Measurements from ENCODE around the gene ZNF521. TPM values are rescaled to one million over a fixed set of nuclear protein-coding genes. Genes with fewer than 3 reads are reported as not detected.

Gene ZNF521
- total RNA-seq, 1 donor from 2014 or later, result 8.4 TPM

- no peak for DNase-seq
Observed at GRCh38 chr18:25166113-25166512, 185.9 kb downstream of the ZNF521 start.

DNA sequence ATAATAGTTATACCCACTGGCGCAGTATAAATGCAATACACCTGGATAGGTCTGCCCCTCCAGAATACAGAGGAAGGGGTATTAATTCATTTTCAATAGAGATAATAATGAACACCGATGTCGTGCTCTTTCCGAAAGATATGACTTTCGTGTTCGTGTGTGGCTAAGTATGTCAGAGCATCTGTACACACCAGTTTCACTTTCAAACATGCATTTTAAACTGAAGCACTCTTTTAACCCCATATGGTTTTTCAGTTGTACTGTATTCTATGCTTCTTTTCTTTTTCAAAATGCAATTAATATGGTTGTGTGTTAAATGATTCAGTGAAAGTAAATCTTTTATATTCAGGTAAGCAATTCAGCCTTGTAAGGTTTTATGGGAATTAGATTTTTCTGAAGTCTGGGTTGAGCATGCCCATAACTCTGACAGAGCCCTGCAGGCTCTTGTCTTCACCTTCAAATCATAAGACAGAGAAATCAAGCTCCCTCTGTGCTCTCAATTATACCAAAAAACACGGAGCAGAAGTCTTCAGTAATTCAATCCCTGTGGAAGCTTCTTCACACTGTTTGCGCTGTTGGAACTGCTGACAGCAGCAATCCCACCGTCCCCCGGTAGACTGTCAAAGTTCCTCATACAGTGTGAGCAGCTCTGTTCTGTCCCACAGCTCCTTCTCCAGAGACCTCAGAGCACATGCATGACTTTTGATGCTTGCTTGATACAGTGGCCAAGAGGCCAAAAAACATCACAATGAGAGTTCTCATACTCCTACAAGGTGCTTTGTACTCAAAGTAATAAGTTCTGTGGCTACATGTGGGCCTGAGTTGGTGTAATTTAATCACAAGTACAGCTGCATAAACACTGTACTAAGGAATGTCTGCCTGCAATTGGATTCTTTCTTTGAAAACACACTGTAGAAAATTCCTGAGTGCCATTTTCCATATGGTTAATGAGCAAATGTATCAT lies 186.8 kb downstream of the ZNF521 start:
- DNase-seq, result no peak

DNA sequence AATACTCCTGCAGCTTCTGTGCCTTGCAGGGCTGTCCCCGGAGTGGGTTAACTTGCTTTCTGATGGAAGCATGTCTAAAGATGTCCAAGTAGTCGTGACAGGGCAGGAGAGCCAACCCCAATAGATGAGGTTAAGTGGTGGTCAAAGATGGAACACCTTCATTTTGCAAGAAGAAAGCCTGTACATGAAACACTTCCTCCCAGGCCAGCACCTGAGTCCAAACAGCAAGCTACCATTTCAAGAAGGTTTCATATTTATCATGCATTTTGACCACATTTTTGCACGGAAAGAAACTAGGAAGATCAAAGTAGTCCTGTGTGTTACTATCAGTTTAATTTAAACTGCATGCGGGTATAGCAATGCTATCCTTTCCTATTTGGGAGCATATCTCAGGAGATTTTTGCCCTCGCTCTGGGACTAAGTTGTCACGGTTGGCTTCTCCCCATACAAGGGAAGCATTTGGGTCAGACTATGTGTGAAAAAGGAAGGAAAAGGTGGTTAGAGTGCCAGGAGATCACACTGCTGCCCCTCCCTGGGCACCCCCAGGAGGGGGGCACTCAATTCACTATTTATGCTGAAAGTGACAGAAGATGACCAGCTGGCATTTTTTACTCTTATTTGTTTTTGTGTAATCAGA lies 187.6 kb downstream of the ZNF521 start:
- DNase-seq, result no peak

DNA sequence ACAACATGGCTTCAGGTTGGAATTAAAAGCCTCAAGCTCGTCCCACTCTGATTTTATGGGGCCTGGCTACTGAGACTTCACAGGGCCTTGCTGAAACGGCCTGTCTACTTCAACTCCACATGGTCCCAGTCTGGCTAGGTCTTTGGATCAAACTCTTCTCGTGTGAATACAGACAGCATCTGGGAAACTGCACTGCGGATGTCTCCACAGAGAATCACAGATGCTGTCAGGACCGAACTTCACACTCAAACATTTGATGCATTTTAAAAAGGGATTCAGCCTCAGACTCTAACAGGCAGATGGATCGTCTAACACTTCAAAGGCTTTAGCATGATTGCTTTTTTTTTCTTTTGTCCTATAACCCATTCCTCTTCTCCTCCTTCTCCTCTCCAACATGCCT lies 198.5 kb downstream of the ZNF521 start:
- no peak for DNase-seq

GRCh38 chr18:25147877-25148488 lies 204.0 kb downstream of the ZNF521 start:
- DNase-seq, result no peak

- DNase-seq, result no peak
Observed at GRCh38 chr18:25146512-25146910, 205.5 kb downstream of the ZNF521 start.

GRCh38 chr18:25145731-25146511 lies 206.0 kb downstream of the ZNF521 start:
- DNase-seq, result no peak

GRCh38 chr18:25144820-25145219 lies 207.1 kb downstream of the ZNF521 start:
- DNase-seq, result no peak

GRCh38 chr18:25141886-25142285 lies 210.1 kb downstream of the ZNF521 start:
- no peak for DNase-seq

GRCh38 chr18:25141399-25141798 lies 210.6 kb downstream of the ZNF521 start:
- DNase-seq, result no peak

DNA sequence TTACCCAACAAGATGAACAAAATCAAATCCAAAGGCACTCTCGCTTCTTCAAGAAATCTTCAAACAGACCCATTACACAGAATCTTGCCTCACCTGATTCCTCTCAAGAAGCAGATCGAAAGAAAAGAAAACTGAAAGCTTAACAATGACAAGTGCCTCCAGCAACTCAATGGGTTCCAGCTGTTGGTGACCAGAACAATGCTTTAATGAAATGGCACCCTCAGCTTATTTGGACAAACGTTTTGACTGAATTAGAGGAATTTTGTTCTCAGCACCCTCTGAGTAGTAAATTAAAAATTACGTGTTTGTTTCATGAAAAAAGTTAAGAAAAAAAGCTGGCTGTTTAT lies 211.0 kb downstream of the ZNF521 start:
- no peak for DNase-seq

- no peak for DNase-seq
Observed at GRCh38 chr18:25140124-25140961, 211.6 kb downstream of the ZNF521 start.

DNA sequence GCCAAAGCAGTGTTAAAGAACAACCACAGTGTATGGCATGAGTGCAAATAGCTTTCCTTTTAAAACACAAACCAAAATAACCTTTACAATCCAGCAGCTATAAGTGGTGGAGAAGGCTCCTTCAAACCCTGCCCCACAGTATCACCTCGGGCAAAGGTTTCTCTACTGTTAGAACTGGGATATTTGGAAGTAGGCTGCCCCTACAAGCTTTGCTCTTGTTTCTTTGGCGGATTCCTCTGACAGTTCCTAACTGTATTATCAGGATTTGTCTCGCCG lies 214.8 kb downstream of the ZNF521 start:
- no peak for DNase-seq

DNA sequence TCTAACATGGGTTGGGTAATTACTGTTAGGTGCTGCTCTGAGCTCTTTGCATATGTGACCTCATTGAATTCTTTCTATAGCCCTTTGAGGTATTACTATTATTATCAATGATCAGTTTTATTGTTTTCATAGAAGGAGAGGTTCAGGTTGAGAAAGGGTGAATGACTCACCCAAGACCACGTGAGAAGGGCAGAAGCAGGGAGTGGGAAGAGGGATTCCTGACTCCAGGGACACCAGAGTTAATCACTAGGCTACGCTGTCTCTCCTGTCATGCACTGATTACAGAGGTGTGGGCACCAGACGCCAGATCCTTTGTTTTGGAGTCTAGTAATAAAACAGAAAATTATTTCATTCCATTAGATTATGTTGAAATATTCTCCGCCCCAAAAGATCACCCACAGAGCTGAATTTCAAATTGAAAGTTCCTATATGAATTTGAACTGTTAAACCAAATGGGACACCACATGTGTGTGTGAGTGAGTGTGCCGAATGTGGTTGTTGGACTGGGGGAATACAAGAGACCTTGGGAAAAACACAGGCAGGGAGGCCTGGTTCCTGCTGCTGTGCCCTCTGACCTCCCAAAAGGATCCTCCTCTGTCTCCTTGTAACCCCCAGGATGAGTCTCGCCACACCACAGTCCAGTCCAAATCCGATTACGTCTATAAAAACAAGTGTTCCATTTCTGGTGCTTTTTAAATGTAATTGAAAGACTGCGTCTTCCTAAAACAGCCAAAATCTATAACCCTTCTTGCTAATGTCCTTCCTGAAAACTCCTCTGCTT lies 215.4 kb downstream of the ZNF521 start:
- DNase-seq, result no peak

- no peak for DNase-seq
Observed at GRCh38 chr18:25134861-25135260, 217.1 kb downstream of the ZNF521 start.

DNA sequence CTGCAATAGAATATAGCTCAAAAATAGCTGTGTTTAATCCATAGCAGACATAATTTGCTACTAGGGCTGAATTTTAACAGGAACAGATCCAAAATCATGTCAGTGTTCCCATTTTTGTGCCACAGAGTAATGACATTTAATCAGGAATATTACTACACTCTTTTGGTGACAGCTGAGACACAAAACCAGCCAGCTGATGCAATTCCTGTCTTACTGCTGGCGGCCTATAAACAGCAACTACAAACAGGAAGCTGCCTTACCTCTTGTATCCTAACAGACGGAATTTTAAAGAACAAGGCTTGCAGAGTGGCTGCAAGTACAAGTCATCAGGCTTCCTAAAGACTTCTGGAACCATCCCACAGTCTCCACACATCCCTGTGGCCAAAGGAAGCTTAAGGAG lies 218.1 kb downstream of the ZNF521 start:
- DNase-seq, result no peak

- no peak for DNase-seq
Observed at GRCh38 chr18:25132786-25133496, 219.0 kb downstream of the ZNF521 start.

DNA sequence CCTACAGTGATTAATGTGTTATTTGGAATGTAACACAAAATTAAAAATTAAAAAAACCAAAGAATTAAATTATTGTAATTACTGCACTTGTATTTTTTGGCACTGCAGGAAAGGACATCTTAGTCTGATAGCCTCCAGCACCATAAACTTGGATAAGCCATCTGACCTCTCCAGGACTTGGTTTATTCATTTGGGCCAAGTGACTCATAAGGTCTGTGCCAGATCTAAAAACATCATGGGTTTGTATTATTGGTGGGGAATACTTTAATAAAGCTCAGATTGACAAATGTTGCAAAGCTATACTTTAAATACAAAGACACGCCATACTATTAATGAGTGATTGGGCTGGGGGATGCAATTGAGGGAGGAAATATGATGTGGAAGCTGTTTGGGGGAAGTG lies 225.2 kb downstream of the ZNF521 start:
- DNase-seq, result no peak

GRCh38 chr18:25125680-25126079 lies 226.3 kb downstream of the ZNF521 start:
- DNase-seq, result no peak

Measured in occipital lobe (tissue), 2 donors.